GM23338 (cell line): ENCODE measurements around the gene RCE1. TPM values are rescaled to one million over a fixed set of nuclear protein-coding genes. Genes with fewer than 3 reads are reported as not detected.
A peak's percentile ranks its signal among the peaks of the same experiment; 100 is the strongest.

ENCODE experiments used
- ATAC-seq: fragments of 200-7000 bp; cut with Tn5 transposase; 3 replicates; pipeline ENCODE4 v1.9.1; 2020
- DNase-seq: peaks from one replicate; pipeline ENCODE4 v3.0.0-alpha.2; 2015; ENCODE audit warnings: low spot score
- H2AFZ ChIP-seq: fragments of 200-600 bp; sonication (generic); 2 replicates; pipeline ENCODE4 v1.8.0; 2016; ENCODE audit warnings: antibody characterized with exemption, mild to moderate bottlenecking, moderate library complexity
- H3F3A ChIP-seq: fragments of 200-600 bp; sonication (generic); replicated peaks from 2 replicates; pipeline ENCODE4 v1.8.0; 2017; ENCODE audit warnings: antibody characterized with exemption, mixed run types, low read depth
- H3K27ac ChIP-seq: fragments of 200-600 bp; sonication (generic); 2 replicates; pipeline ENCODE4 v1.6.1; 2016; ENCODE audit warnings: low read depth
- H3K27me3 ChIP-seq: fragments of 200-600 bp; sonication (generic); 2 replicates; pipeline ENCODE4 v1.8.0; 2016; ENCODE audit warnings: mild to moderate bottlenecking, mixed run types, moderate library complexity; ENCODE audit not compliant: insufficient read depth
- H3K36me3 ChIP-seq: fragments of 200-600 bp; sonication (generic); 2 replicates; pipeline ENCODE4 v1.8.0; 2016; ENCODE audit warnings: mild to moderate bottlenecking; ENCODE audit not compliant: insufficient read depth
- H3K4me1 ChIP-seq: fragments of 200-600 bp; sonication (generic); 2 replicates; pipeline ENCODE4 v1.8.0; 2016; ENCODE audit warnings: mild to moderate bottlenecking, moderate library complexity; ENCODE audit not compliant: insufficient read depth
- H3K4me2 ChIP-seq: fragments of 200-600 bp; sonication (generic); 2 replicates; pipeline ENCODE4 v1.7.1; 2017; ENCODE audit warnings: mixed run types
- H3K4me3 ChIP-seq: fragments of 200-600 bp; sonication (generic); 2 replicates; pipeline ENCODE4 v1.6.1; 2016; ENCODE audit warnings: mixed run types
- H3K79me2 ChIP-seq: fragments of 200-600 bp; sonication (generic); replicated peaks from 2 replicates; pipeline ENCODE4 v1.8.0; 2017; ENCODE audit warnings: mild to moderate bottlenecking; ENCODE audit not compliant: insufficient read depth
- H3K9me2 ChIP-seq: fragments of 200-600 bp; sonication (generic); 2 replicates; pipeline ENCODE4 v1.8.0; 2017; ENCODE audit not compliant: insufficient read depth
- H4K20me1 ChIP-seq: fragments of 200-600 bp; sonication (generic); replicated peaks from 2 replicates; pipeline ENCODE4 v1.8.0; 2017; ENCODE audit warnings: mild to moderate bottlenecking; ENCODE audit not compliant: insufficient read depth
- H3K27ac Mint-ChIP-seq: 2 replicates; pipeline ENCODE4 v1.8.0; 2020; ENCODE audit warnings: inconsistent platforms, mild to moderate bottlenecking, moderate library complexity, mixed read lengths
- H3K27me3 Mint-ChIP-seq: 3 replicates; pipeline ENCODE4 v1.8.0; 2022; ENCODE audit warnings: low read depth, mild to moderate bottlenecking, moderate library complexity, mixed read lengths, inconsistent platforms; ENCODE audit not compliant: insufficient read depth, poor library complexity
- H3K36me3 Mint-ChIP-seq: 3 replicates; pipeline ENCODE4 v1.8.0; 2021; ENCODE audit warnings: low read depth, mild to moderate bottlenecking, inconsistent platforms, moderate library complexity, mixed read lengths
- H3K4me1 Mint-ChIP-seq: 3 replicates; pipeline ENCODE4 v1.8.0; 2020; ENCODE audit warnings: mild to moderate bottlenecking, inconsistent platforms, mixed read lengths
- H3K4me3 Mint-ChIP-seq: 3 replicates; pipeline ENCODE4 v1.8.0; 2021; ENCODE audit warnings: moderate library complexity, mild to moderate bottlenecking, inconsistent platforms, mixed read lengths
- H3K9me3 Mint-ChIP-seq: 3 replicates; pipeline ENCODE4 v1.8.0; 2020; ENCODE audit warnings: moderate library complexity, mild to moderate bottlenecking, inconsistent platforms, mixed read lengths
- CREB1 ChIP-seq: fragments of 250-450 bp; sonication (Bioruptor Pico); IDR thresholded peaks from 2 replicates; pipeline ENCODE4 v1.5.0; 2020; ENCODE audit warnings: low read depth, mild to moderate bottlenecking, moderate library complexity
- EZH2 ChIP-seq: fragments of 200-600 bp; sonication (generic); IDR thresholded peaks from one replicate; pipeline ENCODE4 v1.8.0; 2017; ENCODE audit warnings: antibody characterized with exemption, mild to moderate bottlenecking, low read depth; ENCODE audit not compliant: unreplicated experiment
- JUNB ChIP-seq: IDR thresholded peaks from one replicate; pipeline ENCODE4 v1.6.1; 2016; ENCODE audit warnings: antibody characterized with exemption; ENCODE audit not compliant: unreplicated experiment
- NANOG ChIP-seq: IDR thresholded peaks from 2 replicates; pipeline ENCODE4 v1.6.1; 2016; ENCODE audit warnings: antibody characterized with exemption, borderline replicate concordance
- POLR2AphosphoS5 ChIP-seq: IDR thresholded peaks from 2 replicates; pipeline ENCODE4 v1.6.1; 2016; ENCODE audit warnings: antibody characterized with exemption, low read depth
- STAT1 ChIP-seq: IDR thresholded peaks from one replicate; pipeline ENCODE4 v1.6.1; 2016; ENCODE audit warnings: antibody characterized with exemption; ENCODE audit not compliant: unreplicated experiment
- ZNF114 ChIP-seq: fragments of 250-450 bp; sonication (Bioruptor Pico); IDR thresholded peaks from 2 replicates; pipeline ENCODE4 v1.5.0; 2020; ENCODE audit warnings: mild to moderate bottlenecking, moderate library complexity
- ZNF331 ChIP-seq: fragments of 250-450 bp; sonication (Bioruptor Pico); IDR thresholded peaks from 2 replicates; pipeline ENCODE4 v1.5.0; 2020; ENCODE audit warnings: low read depth, mild to moderate bottlenecking, moderate library complexity
- polyA plus RNA-seq: library from polyadenylated mRNA; unstranded; fragments of >200 nt; fragmentation: Nextera tagmentation; extraction: Ambion mirVana; gene quantifications from 2 replicates; pipeline ENCODE4 v1.2.1, GENCODE V29; 2016
- total RNA-seq: library from RNA; depleted of rRNA; stranded (reverse); fragments of >200 nt; shearing (Covaris generic); gene quantifications from 2 replicates; pipeline ENCODE4 v1.2.3, GENCODE V29; 2014
- TF ChIP-seq, protein P1 (sequence below), 2 experiments: fragments of 200-600 bp in 1 of 2; sonication (generic) in 1 of 2; conservative IDR thresholded peaks; 2 replicates each; pipeline versions ENCODE4 v1.5.1 to v1.6.1; 2016 to 2017; ENCODE audit warnings: antibody characterized with exemption in 2 of 2, low read depth in 2 of 2, mild to moderate bottlenecking in 2 of 2, moderate library complexity in 1 of 2
- TF ChIP-seq, protein P2 (sequence below): IDR thresholded peaks from one replicate; pipeline ENCODE4 v1.6.1; 2018; ENCODE audit warnings: antibody characterized with exemption; ENCODE audit not compliant: unreplicated experiment

Gene RCE1
- total and polyA plus RNA-seq, 2 experiments from 2014 or later = 27.8 to 55.1 TPM

DNA sequence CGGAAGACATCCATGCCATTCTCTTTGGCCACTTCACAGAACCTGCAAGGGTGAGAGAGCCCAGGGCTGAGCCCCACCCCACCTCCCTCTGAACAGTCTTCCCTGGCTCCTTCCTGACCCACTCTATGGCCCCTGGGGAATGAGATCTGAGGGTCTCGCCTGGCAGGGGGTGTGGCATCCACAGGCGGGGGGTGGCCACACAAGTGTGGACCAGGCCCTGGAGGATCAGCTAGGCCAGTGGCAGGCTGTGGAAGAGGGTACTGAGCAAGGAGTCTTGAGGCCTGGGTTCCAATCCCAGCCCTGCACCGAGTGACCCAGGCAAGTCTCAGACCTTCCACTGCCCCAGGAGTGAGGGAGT lies 8.0 kb downstream of the RCE1 start:
- no peaks in the 10 kb centered on the region for H3K27me3 ChIP-seq
- H3K27ac Mint-ChIP-seq = no peak overlapping the region
- no peaks in the 10 kb centered on the region for H3K9me2 ChIP-seq
- peaks cover 11% of the 10 kb centered on the region for H3K4me1 ChIP-seq
- no peaks in the 10 kb centered on the region for H3K9me3 Mint-ChIP-seq
- peaks cover 11% of the 10 kb centered on the region; the same call in 1 of the 2 replicates for H3F3A ChIP-seq
- H4K20me1 ChIP-seq = no peaks in the 10 kb centered on the region
- no peak overlapping the region for H2AFZ ChIP-seq
- no peak for DNase-seq
- no peaks in the 10 kb centered on the region for H3K79me2 ChIP-seq
- H3K36me3 ChIP-seq = no peaks in the 10 kb centered on the region
- H3K36me3 Mint-ChIP-seq = peaks cover 5% of the 10 kb centered on the region
- no peak for ATAC-seq
- TF ChIP-seq, protein P1, sequence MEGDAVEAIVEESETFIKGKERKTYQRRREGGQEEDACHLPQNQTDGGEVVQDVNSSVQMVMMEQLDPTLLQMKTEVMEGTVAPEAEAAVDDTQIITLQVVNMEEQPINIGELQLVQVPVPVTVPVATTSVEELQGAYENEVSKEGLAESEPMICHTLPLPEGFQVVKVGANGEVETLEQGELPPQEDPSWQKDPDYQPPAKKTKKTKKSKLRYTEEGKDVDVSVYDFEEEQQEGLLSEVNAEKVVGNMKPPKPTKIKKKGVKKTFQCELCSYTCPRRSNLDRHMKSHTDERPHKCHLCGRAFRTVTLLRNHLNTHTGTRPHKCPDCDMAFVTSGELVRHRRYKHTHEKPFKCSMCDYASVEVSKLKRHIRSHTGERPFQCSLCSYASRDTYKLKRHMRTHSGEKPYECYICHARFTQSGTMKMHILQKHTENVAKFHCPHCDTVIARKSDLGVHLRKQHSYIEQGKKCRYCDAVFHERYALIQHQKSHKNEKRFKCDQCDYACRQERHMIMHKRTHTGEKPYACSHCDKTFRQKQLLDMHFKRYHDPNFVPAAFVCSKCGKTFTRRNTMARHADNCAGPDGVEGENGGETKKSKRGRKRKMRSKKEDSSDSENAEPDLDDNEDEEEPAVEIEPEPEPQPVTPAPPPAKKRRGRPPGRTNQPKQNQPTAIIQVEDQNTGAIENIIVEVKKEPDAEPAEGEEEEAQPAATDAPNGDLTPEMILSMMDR (conservative IDR thresholded peaks at IDR 0.05; ENCODE audit: low read depth in 2 of 2) = no peak
- no peak for TF ChIP-seq ZNF114
- no peak for TF ChIP-seq JUNB
- no peak for TF ChIP-seq ZNF331 (CRISPR knock-in tag)
- TF ChIP-seq, protein P2, sequence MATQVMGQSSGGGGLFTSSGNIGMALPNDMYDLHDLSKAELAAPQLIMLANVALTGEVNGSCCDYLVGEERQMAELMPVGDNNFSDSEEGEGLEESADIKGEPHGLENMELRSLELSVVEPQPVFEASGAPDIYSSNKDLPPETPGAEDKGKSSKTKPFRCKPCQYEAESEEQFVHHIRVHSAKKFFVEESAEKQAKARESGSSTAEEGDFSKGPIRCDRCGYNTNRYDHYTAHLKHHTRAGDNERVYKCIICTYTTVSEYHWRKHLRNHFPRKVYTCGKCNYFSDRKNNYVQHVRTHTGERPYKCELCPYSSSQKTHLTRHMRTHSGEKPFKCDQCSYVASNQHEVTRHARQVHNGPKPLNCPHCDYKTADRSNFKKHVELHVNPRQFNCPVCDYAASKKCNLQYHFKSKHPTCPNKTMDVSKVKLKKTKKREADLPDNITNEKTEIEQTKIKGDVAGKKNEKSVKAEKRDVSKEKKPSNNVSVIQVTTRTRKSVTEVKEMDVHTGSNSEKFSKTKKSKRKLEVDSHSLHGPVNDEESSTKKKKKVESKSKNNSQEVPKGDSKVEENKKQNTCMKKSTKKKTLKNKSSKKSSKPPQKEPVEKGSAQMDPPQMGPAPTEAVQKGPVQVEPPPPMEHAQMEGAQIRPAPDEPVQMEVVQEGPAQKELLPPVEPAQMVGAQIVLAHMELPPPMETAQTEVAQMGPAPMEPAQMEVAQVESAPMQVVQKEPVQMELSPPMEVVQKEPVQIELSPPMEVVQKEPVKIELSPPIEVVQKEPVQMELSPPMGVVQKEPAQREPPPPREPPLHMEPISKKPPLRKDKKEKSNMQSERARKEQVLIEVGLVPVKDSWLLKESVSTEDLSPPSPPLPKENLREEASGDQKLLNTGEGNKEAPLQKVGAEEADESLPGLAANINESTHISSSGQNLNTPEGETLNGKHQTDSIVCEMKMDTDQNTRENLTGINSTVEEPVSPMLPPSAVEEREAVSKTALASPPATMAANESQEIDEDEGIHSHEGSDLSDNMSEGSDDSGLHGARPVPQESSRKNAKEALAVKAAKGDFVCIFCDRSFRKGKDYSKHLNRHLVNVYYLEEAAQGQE = no peak
- no peak for TF ChIP-seq POLR2AphosphoS5
- no peak for TF ChIP-seq CREB1 (CRISPR knock-in tag)
- TF ChIP-seq STAT1 = no peak
- H3K4me3 ChIP-seq = no peak overlapping the region
- H3K27me3 Mint-ChIP-seq = peaks cover 20% of the 10 kb centered on the region
- H3K4me2 ChIP-seq = no peak overlapping the region
- H3K4me3 Mint-ChIP-seq = no peak overlapping the region
- H3K4me1 Mint-ChIP-seq = peaks cover 18% of the 10 kb centered on the region
- H3K27ac ChIP-seq = no peak overlapping the region

DNA sequence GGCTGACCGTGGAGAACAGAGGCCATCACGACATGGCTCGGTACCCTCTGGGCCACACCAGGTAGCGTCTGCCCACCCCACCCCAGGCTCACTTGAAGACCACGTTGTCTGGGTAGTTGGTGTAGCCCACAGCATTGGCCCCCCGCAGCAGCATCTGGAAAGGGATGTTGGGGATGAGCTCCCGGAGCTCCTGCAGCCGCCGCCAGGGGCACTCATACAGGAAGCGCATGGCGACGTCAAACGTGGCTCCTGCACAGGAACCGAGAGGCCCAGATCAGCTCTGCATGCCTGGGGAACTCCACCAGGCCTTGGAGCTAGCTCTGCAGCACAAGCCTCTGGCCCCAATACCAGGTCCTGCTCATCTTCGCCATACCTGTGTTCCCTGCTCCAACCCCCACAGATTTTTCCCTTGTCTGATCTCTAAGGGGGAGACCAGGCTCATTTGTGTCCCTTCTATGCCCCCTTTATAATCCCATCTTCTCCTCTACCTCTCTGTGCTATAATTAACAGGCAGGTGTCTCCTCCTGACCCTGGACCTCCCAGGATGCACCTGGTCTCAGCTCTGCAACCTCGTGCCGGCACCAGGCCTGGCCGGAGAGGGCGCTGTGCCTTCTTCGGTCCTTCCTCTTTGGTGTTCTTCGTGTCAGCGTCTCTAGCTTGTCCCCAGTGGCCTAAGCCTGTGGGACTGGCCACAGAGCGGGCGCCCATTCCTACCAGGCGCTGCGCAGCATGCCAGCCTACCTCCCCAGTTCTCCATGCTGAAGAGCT lies 8.6 kb downstream of the RCE1 start:
- Mint-ChIP-seq H3K27me3 (peaks cover 23% of the 10 kb centered on the region), H3K4me1 (peaks cover 18% of the 10 kb centered on the region), H3K36me3 (no peaks in the 10 kb centered on the region; the same call in 2 of the 3 replicates), H3K27ac (no peak overlapping the region; the same call in 1 of the 2 replicates), H3K9me3 (no peaks in the 10 kb centered on the region), H3K4me3 (no peak overlapping the region; the same call in 2 of the 3 replicates)
- ATAC-seq (peak; percentile 30), DNase-seq (peak; percentile 78)
- Histone ChIP-seq H3F3A (peaks cover 11% of the 10 kb centered on the region; the same call in 1 of the 2 replicates), H3K36me3 (no peaks in the 10 kb centered on the region), H3K4me2 (no peak overlapping the region), H3K4me3 (no peak overlapping the region), H4K20me1 (no peaks in the 10 kb centered on the region), H3K9me2 (no peaks in the 10 kb centered on the region), H3K4me1 (peaks cover 11% of the 10 kb centered on the region), H3K27ac (no peak overlapping the region), H3K79me2 (no peaks in the 10 kb centered on the region), H2AFZ (no peak overlapping the region), H3K27me3 (no peaks in the 10 kb centered on the region)
- TF ChIP-seq CREB1 (CRISPR knock-in tag) (no peak), NANOG (no peak), EZH2 (no peak), JUNB (no peak), ZNF114 (no peak), STAT1 (no peak)
- TF ChIP-seq, protein P1 (conservative IDR thresholded peaks at IDR 0.05; ENCODE audit: low read depth in 2 of 2) = peak; percentile 76 to 80
